Spleen (tissue), 11 donors: Measurements from ENCODE around the gene ATXN3L. TPM values are rescaled to one million over a fixed set of nuclear protein-coding genes. Genes with fewer than 3 reads are reported as not detected.

Source experiments
- DNase-seq: peaks from one replicate; pipeline ENCODE4 v3.0.0-alpha.2; 2020
- H3K27ac ChIP-seq, 8 donors: fragments of 200-600 bp; sonication (generic) in 7 of 8; 1 replicate in 4 of 8; 2 replicates in 4 of 8; pipeline versions ENCODE4 v1.5.0 to v1.8.0; 2016 to 2021; ENCODE audit warnings: inconsistent platforms in 4 of 8, mild to moderate bottlenecking in 4 of 8, moderate library complexity in 1 of 8
- H3K27me3 ChIP-seq, 7 donors: fragments of 200-600 bp; sonication (generic) in 6 of 7; replicated peaks in 1 of 7; 1 replicate in 4 of 7; 2 replicates in 3 of 7; pipeline versions ENCODE4 v1.5.0 to v1.8.0; 2016 to 2021; ENCODE audit warnings: inconsistent platforms in 3 of 7, mild to moderate bottlenecking in 1 of 7
- H3K36me3 ChIP-seq, 6 donors: fragments of 200-600 bp; sonication (generic) in 5 of 6; 1 replicate in 4 of 6; 2 replicates in 2 of 6; pipeline versions ENCODE4 v1.5.0 to v1.8.0; 2016 to 2021; ENCODE audit warnings: inconsistent platforms in 2 of 6
- H3K4me1 ChIP-seq, 6 donors: fragments of 200-600 bp; sonication (generic) in 5 of 6; 1 replicate in 3 of 6; 2 replicates in 3 of 6; pipeline versions ENCODE4 v1.5.0 to v1.8.0; 2016 to 2021; ENCODE audit warnings: inconsistent platforms in 3 of 6
- H3K4me3 ChIP-seq, 8 donors: fragments of 200-600 bp; sonication (generic) in 7 of 8; 1 replicate in 4 of 8; 2 replicates in 4 of 8; pipeline versions ENCODE4 v1.5.0 to v1.8.0; 2016 to 2021; ENCODE audit warnings: inconsistent platforms in 4 of 8, mild to moderate bottlenecking in 4 of 8, moderate library complexity in 2 of 8
- H3K9me3 ChIP-seq, 8 donors: fragments of 200-600 bp; sonication (generic) in 7 of 8; 1 replicate in 4 of 8; 2 replicates in 4 of 8; pipeline versions ENCODE4 v1.5.0 to v1.8.0; 2016 to 2021; ENCODE audit warnings: inconsistent platforms in 4 of 8
- POLR2A ChIP-seq, 3 donors: fragments of 450-650 bp; IDR thresholded peaks; one replicate each; pipeline ENCODE4 v1.5.1; 2017; ENCODE audit warnings: antibody characterized with exemption in 3 of 3, mild to moderate bottlenecking in 1 of 3
- POLR2AphosphoS5 ChIP-seq, 3 donors: sonication (generic); formaldehyde crosslinking; IDR thresholded peaks; one replicate each; pipeline ENCODE4 v1.5.1; 2017; ENCODE audit warnings: antibody characterized with exemption in 3 of 3
- WGBS, 5 donors: extraction: QIAGEN DNeasy Blood & Tissue Kit in 3 of 5; methylation state at CpG; one replicate each; pipeline versions ENCODE4 v1.1.5 to v1.1.7; 2013 to 2018; 5-methylcytosine and 5-hydroxymethylcytosine counted together
- intact Hi-C: fragments of 100-400 bp; cut with DNase I; formaldehyde crosslinking; loops from one replicate; pipeline ENCODE4 v1.15.0; 2023; ENCODE audit warnings: low total_unique reads
- polyA plus RNA-seq, 3 donors: library from polyadenylated mRNA; stranded (reverse); fragments of 200-250 nt; gene quantifications; one replicate each; pipeline ENCODE4 v1.2.1, GENCODE V29; 2013
- total RNA-seq, 7 donors: library from RNA; depleted of rRNA in 3 of 7; stranded (reverse); fragments of >200 nt in 3 of 7; fragmentation: NEBNext Ultra II Directional in 4 of 7; extraction: Animal tissue kit (Norgen Biotek cat#: 25700) in 4 of 7; gene quantifications; one replicate each; pipeline versions ENCODE4 v1.1.0 to v1.2.1, GENCODE V29; 2016 to 2021
- TF ChIP-seq, protein P1 (sequence below), 11 experiments: fragments of 200-600 bp in 7 of 11; fragments of 450-650 bp in 4 of 11; sonication (generic) in 4 of 11; IDR thresholded peaks in 8 of 11; conservative IDR thresholded peaks in 3 of 11; 1 replicate in 7 of 11; 2 replicates in 4 of 11; pipeline versions ENCODE4 v1.4.0 to v1.8.0; 2016 to 2021; ENCODE audit warnings: antibody characterized with exemption in 11 of 11, inconsistent platforms in 4 of 11, mild to moderate bottlenecking in 1 of 11
- donor health status: healthy with polysubstance abuse.
- donor health status: DM: no; HTN: no; CAD: no; lungs with moderate emphysema.
- donor health status: DM: no; HTN: no; CAD: no.
- donor health status: Bipolar disorder and iron deficiency.
- donor health status: healthy.
- donor health status: DM: no; HTN: no; CAD: no.
- donor health status: DM: yes; HTN: yes; CAD: no.

The ATXN3L gene
- total and polyA plus RNA-seq, 10 donors: not detected

DNA sequence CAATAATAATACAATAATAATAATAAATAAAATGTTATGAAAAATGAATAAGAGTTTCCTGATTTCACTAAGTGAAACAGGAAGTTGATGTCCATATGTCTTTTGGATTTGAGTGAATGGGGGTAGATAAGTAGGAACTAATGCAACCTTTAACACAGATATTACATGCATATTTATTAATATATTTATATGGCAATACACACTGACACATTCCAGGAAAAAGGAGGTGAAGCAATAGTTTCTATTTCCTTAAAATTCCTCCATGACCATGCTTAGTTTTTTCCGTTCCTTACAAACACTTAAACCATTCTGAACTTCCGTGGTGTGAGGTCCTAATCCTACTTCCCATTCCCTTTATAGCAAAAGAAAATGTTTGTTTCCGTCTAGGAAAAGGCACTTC, 48.3 kb downstream of the ATXN3L start:
- Histone ChIP-seq H3K9me3 (no peaks in the 10 kb centered on the region), H3K36me3 (no peaks in the 10 kb centered on the region), H3K27me3 (peaks cover 0 to 4% (median 0%) of the 10 kb centered on the region in 7 donors), H3K4me1 (no peaks in the 10 kb centered on the region), H3K27ac (no peak overlapping the region), H3K4me3 (no peak overlapping the region)
- WGBS, 5 donors: 57 to 85% (median 72%) methylated on average over 3 of the region's 3 CpGs
- DNase-seq: no peak
- intact Hi-C loops: no loop called here
- TF ChIP-seq, protein P1, sequence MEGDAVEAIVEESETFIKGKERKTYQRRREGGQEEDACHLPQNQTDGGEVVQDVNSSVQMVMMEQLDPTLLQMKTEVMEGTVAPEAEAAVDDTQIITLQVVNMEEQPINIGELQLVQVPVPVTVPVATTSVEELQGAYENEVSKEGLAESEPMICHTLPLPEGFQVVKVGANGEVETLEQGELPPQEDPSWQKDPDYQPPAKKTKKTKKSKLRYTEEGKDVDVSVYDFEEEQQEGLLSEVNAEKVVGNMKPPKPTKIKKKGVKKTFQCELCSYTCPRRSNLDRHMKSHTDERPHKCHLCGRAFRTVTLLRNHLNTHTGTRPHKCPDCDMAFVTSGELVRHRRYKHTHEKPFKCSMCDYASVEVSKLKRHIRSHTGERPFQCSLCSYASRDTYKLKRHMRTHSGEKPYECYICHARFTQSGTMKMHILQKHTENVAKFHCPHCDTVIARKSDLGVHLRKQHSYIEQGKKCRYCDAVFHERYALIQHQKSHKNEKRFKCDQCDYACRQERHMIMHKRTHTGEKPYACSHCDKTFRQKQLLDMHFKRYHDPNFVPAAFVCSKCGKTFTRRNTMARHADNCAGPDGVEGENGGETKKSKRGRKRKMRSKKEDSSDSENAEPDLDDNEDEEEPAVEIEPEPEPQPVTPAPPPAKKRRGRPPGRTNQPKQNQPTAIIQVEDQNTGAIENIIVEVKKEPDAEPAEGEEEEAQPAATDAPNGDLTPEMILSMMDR (IDR thresholded peaks at IDR 0.05 in 8 of 11, conservative IDR thresholded peaks at IDR 0.05 in 3 of 11): no peak
- no peak for TF ChIP-seq POLR2A (IDR thresholded peaks at IDR 0.05)
- no peak for TF ChIP-seq POLR2AphosphoS5 (IDR thresholded peaks at IDR 0.05)

DNA sequence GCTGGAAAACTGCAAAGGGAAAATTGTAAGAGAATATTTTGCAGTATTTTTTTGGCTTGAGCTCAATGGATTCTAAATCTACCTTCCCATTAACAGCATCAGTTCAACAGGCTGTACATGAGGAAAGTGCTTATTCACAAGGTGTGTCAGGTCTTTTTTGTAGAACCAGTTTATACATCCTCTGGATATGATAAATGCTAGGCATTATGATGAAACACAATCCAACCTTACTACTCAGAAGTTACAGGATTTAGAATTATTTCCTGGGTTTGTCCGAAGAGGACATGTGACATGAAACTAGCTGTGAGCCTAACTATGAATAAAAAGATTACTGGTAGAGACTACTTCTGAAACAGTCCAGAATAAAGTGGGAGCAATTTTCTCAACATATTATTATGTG, 49.5 kb downstream of the ATXN3L start:
- Histone ChIP-seq H3K36me3 (no peaks in the 10 kb centered on the region), H3K9me3 (no peaks in the 10 kb centered on the region), H3K27ac (no peak overlapping the region), H3K27me3 (peaks cover 0 to 1% (median 0%) of the 10 kb centered on the region in 7 donors), H3K4me3 (no peak overlapping the region), H3K4me1 (no peaks in the 10 kb centered on the region)
- no peak for DNase-seq
- no peak for TF ChIP-seq POLR2A (IDR thresholded peaks at IDR 0.05)
- TF ChIP-seq, protein P1 (IDR thresholded peaks at IDR 0.05 in 8 of 11, conservative IDR thresholded peaks at IDR 0.05 in 3 of 11): no peak
- TF ChIP-seq POLR2AphosphoS5 (IDR thresholded peaks at IDR 0.05): no peak
- WGBS, 5 donors: 64 to 94% (median 88%) methylated on average over 1 of the region's 1 CpG
- intact Hi-C loops: no loop called here

DNA sequence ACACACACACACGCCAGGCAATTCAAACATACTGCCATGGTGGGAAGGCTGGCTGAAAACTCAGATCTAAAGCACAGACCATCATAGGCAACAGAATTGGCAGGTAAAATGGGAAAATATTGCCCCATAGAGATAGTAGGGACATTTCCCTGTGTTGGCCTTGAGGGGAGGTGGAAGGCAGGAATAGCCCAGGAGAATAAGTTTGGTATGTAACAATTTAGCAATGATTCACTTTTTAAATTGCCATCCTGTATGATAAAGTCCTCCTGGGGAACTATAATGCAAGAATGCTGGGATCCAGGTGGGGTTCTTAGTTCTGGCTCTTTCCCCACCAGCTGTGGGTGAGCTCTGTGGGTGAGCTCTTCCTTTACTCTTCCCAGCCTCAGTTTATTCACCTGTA, 51.0 kb downstream of the ATXN3L start:
- H3K36me3 ChIP-seq: no peaks in the 10 kb centered on the region
- DNase-seq: no peak
- no peak overlapping the region for H3K4me3 ChIP-seq
- H3K9me3 ChIP-seq: no peaks in the 10 kb centered on the region
- no peaks in the 10 kb centered on the region for H3K4me1 ChIP-seq
- WGBS, 5 donors: 84 to 100% (median 94%) methylated on average over 1 of the region's 1 CpG
- TF ChIP-seq POLR2A (IDR thresholded peaks at IDR 0.05) (no peak), POLR2AphosphoS5 (IDR thresholded peaks at IDR 0.05) (no peak)
- TF ChIP-seq, protein P1 (IDR thresholded peaks at IDR 0.05 in 8 of 11, conservative IDR thresholded peaks at IDR 0.05 in 3 of 11): no peak
- no peak overlapping the region for H3K27ac ChIP-seq
- intact Hi-C loops: no loop called here
- H3K27me3 ChIP-seq: no peaks in the 10 kb centered on the region

Other genes with a start within 250 kb of the ATXN3L start
- under 1 TPM in 2 of 7 donors, not detected in 5; 0.19 to 0.44 TPM for gene EGFL6, start 249.5 kb upstream of the ATXN3L start, total RNA-seq
- gene EGFL6, start 249.5 kb upstream of the ATXN3L start, polyA plus RNA-seq: under 1 TPM; 0.06 to 0.20 (median 0.15) TPM